Measurements from ENCODE around the gene SLAMF7.

Gene SLAMF7

GRCh38 chr1:160744852-160745520 is 5.9 kb downstream of the SLAMF7 start:
- in situ Hi-C loops (cut with MboI; ENCODE audit: low sequenced_read_pairs) = no loop called here

GRCh38 chr1:160745551-160745950 is 6.5 kb downstream of the SLAMF7 start:
- in situ Hi-C loops (cut with MboI; ENCODE audit: low sequenced_read_pairs) = no loop called here

- in situ Hi-C loops (cut with MboI; ENCODE audit: low sequenced_read_pairs) = no loop called here
Observed at GRCh38 chr1:160746836-160747500, 7.9 kb downstream of the SLAMF7 start.

GRCh38 chr1:160747717-160748116 is 8.7 kb downstream of the SLAMF7 start:
- in situ Hi-C loops (cut with MboI; ENCODE audit: low sequenced_read_pairs) = no loop called here

- in situ Hi-C loops (cut with MboI; ENCODE audit: low sequenced_read_pairs) = no loop called here
Observed at GRCh38 chr1:160748181-160748877, 9.3 kb downstream of the SLAMF7 start.

- in situ Hi-C loops (cut with MboI; ENCODE audit: low sequenced_read_pairs) = no loop called here
Observed at GRCh38 chr1:160748878-160749269, 9.8 kb downstream of the SLAMF7 start.

GRCh38 chr1:160750608-160751007 is 11.6 kb downstream of the SLAMF7 start:
- in situ Hi-C loops (cut with MboI; ENCODE audit: low sequenced_read_pairs) = no loop called here

- in situ Hi-C loops (cut with MboI; ENCODE audit: low sequenced_read_pairs) = no loop called here
Observed at GRCh38 chr1:160752406-160752805, 13.4 kb downstream of the SLAMF7 start.

GRCh38 chr1:160752924-160753323 is 13.9 kb downstream of the SLAMF7 start:
- in situ Hi-C loops (cut with MboI; ENCODE audit: low sequenced_read_pairs) = no loop called here

GRCh38 chr1:160753594-160753993 is 14.5 kb downstream of the SLAMF7 start:
- in situ Hi-C loops (cut with MboI; ENCODE audit: low sequenced_read_pairs) = no loop called here

- in situ Hi-C loops (cut with MboI; ENCODE audit: low sequenced_read_pairs) = no loop called here
Observed at GRCh38 chr1:160755461-160755860, 16.4 kb downstream of the SLAMF7 start.

- in situ Hi-C loops (cut with MboI; ENCODE audit: low sequenced_read_pairs) = no loop called here
Observed at GRCh38 chr1:160755911-160756848, 17.1 kb downstream of the SLAMF7 start.

GRCh38 chr1:160756849-160757201 is 17.8 kb downstream of the SLAMF7 start:
- in situ Hi-C loops (cut with MboI; ENCODE audit: low sequenced_read_pairs) = no loop called here

- in situ Hi-C loops (cut with MboI; ENCODE audit: low sequenced_read_pairs) = no loop called here
Observed at GRCh38 chr1:160758521-160758920, 19.5 kb downstream of the SLAMF7 start.

- in situ Hi-C loops (cut with MboI; ENCODE audit: low sequenced_read_pairs) = loop anchor here (10.0 kb wide), 1 partner anchor 75 kb away; no protein-coding TSS in a partner anchor
Observed at GRCh38 chr1:160759740-160760139, 20.7 kb downstream of the SLAMF7 start.

GRCh38 chr1:160761046-160761445 is 22.0 kb downstream of the SLAMF7 start:
- in situ Hi-C loops (cut with MboI; ENCODE audit: low sequenced_read_pairs) = loop anchor here (10.0 kb wide), 1 partner anchor 76 kb away; no protein-coding TSS in a partner anchor

GRCh38 chr1:160761886-160762285 is 22.8 kb downstream of the SLAMF7 start:
- in situ Hi-C loops (cut with MboI; ENCODE audit: low sequenced_read_pairs) = loop anchor here (10.0 kb wide), 1 partner anchor 77 kb away; no protein-coding TSS in a partner anchor

- in situ Hi-C loops (cut with MboI; ENCODE audit: low sequenced_read_pairs) = loop anchor here (10.0 kb wide), 1 partner anchor 79 kb away; no protein-coding TSS in a partner anchor
Observed at GRCh38 chr1:160763993-160764392, 24.9 kb downstream of the SLAMF7 start.

- in situ Hi-C loops (cut with MboI; ENCODE audit: low sequenced_read_pairs) = loop anchor here (10.0 kb wide), 1 partner anchor 83 kb away; no protein-coding TSS in a partner anchor
Observed at GRCh38 chr1:160767395-160768294, 28.6 kb downstream of the SLAMF7 start.

GRCh38 chr1:160768295-160768657 is 29.2 kb downstream of the SLAMF7 start:
- in situ Hi-C loops (cut with MboI; ENCODE audit: low sequenced_read_pairs) = loop anchor here (10.0 kb wide), 1 partner anchor 83 kb away; no protein-coding TSS in a partner anchor

Measured in HL-60/S4 treated with retinoic acid at 250 ng/mL for 4 days and 3 days (cell line).